GM19397 (cell line): ENCODE measurements around the gene ZNF135.

Experiments
- ATAC-seq: cut with Tn5 transposase; IDR thresholded peaks from one replicate; pipeline ENCODE4 v1.9.1; 2021; ENCODE audit warnings: mild to moderate bottlenecking, moderate library complexity; ENCODE audit not compliant: unreplicated experiment

Gene ZNF135

GRCh38 chr19:58089846-58090245 lies 30.8 kb downstream of the ZNF135 start:
- ATAC-seq = no peak

DNA sequence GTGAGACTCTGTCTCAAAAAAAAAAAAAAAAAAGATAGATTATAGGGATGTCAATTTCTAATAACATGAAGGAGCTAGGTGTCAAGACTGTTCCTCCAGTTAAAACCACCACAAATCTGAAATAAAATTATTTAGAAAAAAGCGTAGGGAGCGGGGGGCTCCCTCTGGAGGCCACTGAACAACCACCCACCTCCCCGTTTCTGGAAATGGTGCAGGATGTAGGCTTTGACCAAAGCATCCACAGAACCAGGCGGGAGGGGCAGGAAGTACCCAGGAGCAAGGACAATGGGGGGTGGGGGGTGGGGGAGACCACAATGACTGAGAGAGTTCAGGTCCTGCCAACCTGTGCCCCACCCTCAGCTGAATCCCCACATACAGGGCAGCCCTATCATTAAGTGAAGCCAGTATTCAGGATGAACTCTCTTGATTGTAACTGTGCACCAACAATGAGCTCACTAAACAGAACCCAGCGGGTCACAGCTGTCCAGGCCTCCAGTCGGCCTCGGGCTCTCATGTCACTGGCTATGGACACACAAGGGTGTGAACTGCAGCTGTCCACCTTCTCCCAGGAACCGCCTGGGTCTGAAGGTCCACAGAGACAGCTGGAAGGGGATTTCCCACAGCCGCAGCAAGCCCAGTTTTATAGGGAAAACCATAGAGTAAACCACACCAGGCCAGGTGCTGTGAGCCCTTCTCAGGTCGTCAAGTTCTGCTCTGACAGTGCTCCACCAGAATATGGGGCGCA lies 32.3 kb downstream of the ZNF135 start:
- ATAC-seq = no peak

DNA sequence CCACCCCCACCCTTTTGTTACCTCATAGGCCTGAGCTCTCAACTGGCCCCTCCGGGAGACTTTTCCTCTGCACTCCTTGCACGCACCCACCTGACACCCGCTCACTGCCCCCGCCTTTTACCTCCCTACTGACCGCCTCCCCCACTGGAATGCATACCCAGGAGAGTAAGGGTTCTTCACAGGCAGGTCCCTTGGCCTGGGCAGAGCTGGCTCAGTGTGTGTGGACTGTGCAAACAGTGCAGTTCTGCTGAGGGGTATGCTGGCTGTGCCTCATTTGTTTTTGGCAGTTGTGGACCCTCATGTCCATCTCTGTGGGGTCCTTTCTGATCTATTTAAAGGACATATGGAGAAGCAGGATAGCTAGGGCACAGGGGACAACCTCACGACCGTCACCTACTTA lies 34.0 kb downstream of the ZNF135 start:
- ATAC-seq = no peak

- ATAC-seq = no peak
These were observed 36.2 kb downstream of the ZNF135 start for GRCh38 chr19:58095328-58095727.

- ATAC-seq = no peak
These were observed 37.8 kb downstream of the ZNF135 start for GRCh38 chr19:58096884-58097283.

DNA sequence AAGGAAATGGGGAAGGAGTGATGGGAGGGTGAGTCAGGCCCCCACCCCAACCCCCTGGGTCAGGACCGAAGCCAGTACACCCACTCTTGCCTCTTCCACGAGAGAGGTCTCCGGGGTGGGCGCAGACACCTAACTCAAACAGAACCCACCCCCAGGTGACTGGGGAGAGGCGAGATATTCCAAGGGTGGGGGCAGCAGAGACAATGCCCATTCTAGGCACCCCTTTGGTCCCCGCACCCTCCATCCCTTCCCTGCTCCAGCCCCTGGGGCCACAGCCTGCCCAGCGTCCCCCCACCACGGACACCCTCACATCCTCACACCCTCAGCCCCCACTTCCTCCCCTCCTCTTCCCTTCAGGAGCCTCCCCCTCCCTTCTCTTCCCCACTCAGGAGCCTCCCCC lies 38.3 kb downstream of the ZNF135 start:
- ATAC-seq = no peak

GRCh38 chr19:58097781-58098681 lies 38.9 kb downstream of the ZNF135 start, which contains the start of gene ZSCAN18:
Gene ZSCAN18 (minus strand): TSS chr19:58098231. CDS start chr19:58090267, 7,964 bp downstream.
- ATAC-seq = peak; percentile 92

GRCh38 chr19:58098682-58098998 lies 39.6 kb downstream of the ZNF135 start:
- ATAC-seq = no peak

DNA sequence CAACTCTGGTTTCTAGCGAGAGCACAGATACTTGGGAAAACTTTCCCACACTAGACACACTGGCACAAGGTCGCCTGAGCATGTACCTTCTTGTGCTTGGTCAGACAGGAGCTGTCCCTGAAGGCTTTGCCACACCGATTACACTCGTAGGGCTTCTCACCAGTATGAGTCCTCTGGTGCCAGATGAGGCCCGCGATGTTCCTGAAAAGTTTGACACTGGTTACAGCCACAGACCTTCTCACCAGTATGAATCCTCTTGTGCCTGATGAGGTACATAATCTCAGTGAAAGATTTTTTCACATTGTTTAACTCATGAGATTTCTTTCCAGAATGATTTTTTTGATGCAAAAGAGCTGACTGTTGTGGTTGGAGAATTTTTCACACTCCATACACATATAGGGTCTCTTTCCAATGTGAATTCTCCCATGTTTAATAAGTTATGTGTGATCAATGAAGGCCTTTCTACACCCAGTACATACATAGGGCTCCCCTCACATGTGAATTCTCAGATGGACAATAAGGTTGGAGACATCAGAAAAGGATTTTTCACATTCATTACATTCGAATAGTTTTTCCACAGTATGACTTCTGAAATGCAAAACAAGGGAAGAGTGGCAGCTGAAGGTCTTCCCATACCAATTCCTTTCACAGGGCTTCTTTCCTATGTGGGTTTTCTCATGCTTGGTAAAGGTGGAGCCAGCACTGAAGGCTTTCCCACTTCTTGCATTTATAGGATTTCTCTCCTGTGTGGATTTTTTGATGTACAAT lies 48.9 kb downstream of the ZNF135 start:
- ATAC-seq = no peak

DNA sequence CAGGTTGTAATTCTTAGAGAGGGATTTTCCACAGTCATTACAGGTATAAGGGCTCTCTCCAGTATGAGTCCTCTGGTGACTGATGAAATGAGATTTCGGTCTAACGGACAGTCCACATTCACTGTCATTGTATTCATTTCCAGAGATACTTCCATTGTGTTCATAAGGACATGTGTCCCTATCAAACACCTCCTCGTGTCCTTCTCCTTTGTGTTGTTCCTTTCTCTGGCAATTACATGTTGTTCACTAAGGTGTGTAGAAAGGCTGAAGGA lies 49.4 kb downstream of the ZNF135 start:
- ATAC-seq = no peak

GRCh38 chr19:58117841-58118575 lies 58.9 kb downstream of the ZNF135 start:
- no peak for ATAC-seq

DNA sequence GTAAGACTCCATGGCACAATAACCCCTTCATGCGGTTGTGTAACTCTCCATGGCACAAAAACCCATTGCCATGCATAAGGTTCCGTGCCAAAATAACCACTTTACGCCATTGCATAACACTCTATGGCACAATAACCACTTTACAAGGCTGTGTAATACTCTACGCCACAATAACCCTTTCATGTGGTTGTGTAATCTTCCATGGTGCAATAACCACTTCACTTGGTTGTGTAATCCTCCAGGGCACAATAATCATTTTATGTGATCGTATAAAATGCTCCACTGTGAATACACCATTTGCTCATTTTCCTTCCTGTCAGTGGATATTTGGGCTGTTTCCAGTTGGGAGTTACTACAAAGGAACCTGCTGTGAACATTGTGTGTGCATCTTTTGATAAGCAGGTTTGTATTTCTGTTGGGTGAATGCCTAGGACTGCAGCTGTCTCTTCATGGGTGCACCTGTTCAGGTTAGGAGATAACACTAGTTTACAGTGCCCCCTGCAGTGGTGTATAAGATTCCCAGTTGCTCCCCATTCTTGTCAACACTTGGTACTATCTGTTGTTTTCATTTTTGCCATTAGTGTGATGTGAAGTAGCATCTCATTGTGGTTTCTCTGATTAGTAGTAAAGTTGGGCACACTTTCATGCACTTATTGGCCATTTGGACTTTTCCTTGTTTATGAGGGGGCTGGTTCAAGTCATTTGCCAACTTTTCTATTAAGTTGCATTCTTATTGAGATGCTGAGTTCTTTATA lies 60.1 kb downstream of the ZNF135 start:
- ATAC-seq = no peak
